Calu3 (cell line): ENCODE data around the gene ARHGAP26. TPM values are rescaled to one million over a fixed set of nuclear protein-coding genes. Genes with fewer than 3 reads are reported as not detected.

Source experiments
- BruUV-seq: library from RNA; stranded (reverse); fragments of 400-500 nt; replicated peaks from 2 replicates; lab custom pipeline; 2021; lab: Mats Ljungman, UMichigan
- CTCF ChIA-PET: fragments of 300-600 bp; sonication (Branson Sonifier 250); formaldehyde crosslinking; loops from one replicate; lab custom pipeline; 2022; ENCODE audit warnings: antibody characterized with exemption; lab: Charles Lee
- DNase-seq: peaks from one replicate; pipeline ENCODE4 v3.0.0; 2022
- H3K27ac Mint-ChIP-seq: one replicate; pipeline ENCODE4 v1.8.0; 2022; ENCODE audit warnings: mixed read lengths; ENCODE audit not compliant: unreplicated experiment
- H3K27me3 Mint-ChIP-seq: one replicate; pipeline ENCODE4 v1.8.0; 2022; ENCODE audit warnings: mixed read lengths; ENCODE audit not compliant: unreplicated experiment
- H3K36me3 Mint-ChIP-seq: one replicate; pipeline ENCODE4 v1.8.0; 2022; ENCODE audit warnings: mild to moderate bottlenecking, moderate library complexity, mixed read lengths; ENCODE audit not compliant: insufficient read depth, unreplicated experiment
- H3K4me1 Mint-ChIP-seq: one replicate; pipeline ENCODE4 v1.8.0; 2022; ENCODE audit warnings: mild to moderate bottlenecking, low read depth, mixed read lengths; ENCODE audit not compliant: unreplicated experiment
- H3K4me3 Mint-ChIP-seq: one replicate; pipeline ENCODE4 v1.8.0; 2022; ENCODE audit warnings: mild to moderate bottlenecking, low read depth, moderate library complexity, mixed read lengths; ENCODE audit not compliant: unreplicated experiment
- H3K9me3 Mint-ChIP-seq: one replicate; pipeline ENCODE4 v1.8.0; 2022; ENCODE audit warnings: low read depth, mixed read lengths; ENCODE audit not compliant: unreplicated experiment
- intact Hi-C: fragments of 100-400 bp; cut with micrococcal nuclease; formaldehyde crosslinking; loops from one replicate; pipeline ENCODE4 v1.10.0; 2022; ENCODE audit not compliant: unreplicated experiment
- total RNA-seq: library from RNA; stranded (reverse); gene quantifications from 2 replicates; pipeline ENCODE4 v1.2.3, GENCODE V29; 2022
- TF ChIP-seq, protein P1 (sequence below): fragments of 200-600 bp; IDR thresholded peaks from one replicate; pipeline ENCODE4 v1.8.0; 2022; ENCODE audit warnings: antibody characterized with exemption; ENCODE audit not compliant: unreplicated experiment

Gene ARHGAP26
- total RNA-seq, 1 experiment from 2014 or later, result 118 TPM

DNA sequence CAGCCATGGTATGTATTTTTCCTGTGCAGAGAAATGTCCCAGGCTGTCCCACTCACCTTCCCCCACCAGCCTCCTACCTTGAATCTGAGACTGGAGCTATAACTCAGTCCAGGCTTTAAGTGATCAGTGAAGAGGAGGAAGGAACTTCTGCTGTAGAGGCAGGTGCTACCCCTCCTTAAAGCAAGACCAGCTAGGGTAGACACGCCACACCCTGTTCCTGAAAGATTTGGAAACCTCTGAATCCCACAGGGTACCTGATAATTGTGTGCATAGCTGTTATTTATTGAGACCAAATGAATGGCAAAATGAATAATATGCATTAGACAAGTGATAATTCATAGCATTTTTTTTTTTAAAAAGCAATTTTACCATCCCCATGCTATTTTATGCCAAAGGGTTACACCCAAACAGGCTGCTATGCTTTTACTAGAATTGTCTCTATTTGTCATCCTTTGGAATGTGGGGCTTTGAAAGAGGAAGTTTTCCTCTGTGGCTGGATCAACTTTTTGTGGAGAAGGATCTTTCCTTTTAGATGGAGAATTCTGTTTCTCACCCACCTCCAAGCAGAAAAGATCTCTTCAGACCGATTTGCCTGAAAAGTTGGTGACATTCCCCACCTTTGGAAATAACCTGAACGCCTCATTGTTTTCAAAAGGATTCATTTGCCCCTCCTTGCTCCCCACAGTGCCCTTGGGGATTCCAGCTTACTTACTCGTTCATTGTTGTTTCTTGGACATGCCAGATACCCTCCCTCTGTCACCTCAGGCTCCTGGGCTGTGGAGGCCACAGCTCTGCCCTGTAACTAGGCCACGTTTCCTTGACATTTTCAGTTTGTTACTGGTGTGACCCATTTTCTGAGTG is 384.6 kb downstream of the ARHGAP26 start:
- H3K9me3 Mint-ChIP-seq, result no peaks in the 10 kb centered on the region
- CTCF ChIA-PET, result interaction anchor here (1.0 kb wide), 1 partner anchor 246 kb away, joined by 3 read pairs; no protein-coding TSS in a partner anchor
- intact Hi-C loops, result no loop called here
- no peak overlapping the region for H3K4me3 Mint-ChIP-seq
- peaks cover 17% of the 10 kb centered on the region for H3K4me1 Mint-ChIP-seq
- no peaks in the 10 kb centered on the region for H3K36me3 Mint-ChIP-seq
- TF ChIP-seq, protein P1, sequence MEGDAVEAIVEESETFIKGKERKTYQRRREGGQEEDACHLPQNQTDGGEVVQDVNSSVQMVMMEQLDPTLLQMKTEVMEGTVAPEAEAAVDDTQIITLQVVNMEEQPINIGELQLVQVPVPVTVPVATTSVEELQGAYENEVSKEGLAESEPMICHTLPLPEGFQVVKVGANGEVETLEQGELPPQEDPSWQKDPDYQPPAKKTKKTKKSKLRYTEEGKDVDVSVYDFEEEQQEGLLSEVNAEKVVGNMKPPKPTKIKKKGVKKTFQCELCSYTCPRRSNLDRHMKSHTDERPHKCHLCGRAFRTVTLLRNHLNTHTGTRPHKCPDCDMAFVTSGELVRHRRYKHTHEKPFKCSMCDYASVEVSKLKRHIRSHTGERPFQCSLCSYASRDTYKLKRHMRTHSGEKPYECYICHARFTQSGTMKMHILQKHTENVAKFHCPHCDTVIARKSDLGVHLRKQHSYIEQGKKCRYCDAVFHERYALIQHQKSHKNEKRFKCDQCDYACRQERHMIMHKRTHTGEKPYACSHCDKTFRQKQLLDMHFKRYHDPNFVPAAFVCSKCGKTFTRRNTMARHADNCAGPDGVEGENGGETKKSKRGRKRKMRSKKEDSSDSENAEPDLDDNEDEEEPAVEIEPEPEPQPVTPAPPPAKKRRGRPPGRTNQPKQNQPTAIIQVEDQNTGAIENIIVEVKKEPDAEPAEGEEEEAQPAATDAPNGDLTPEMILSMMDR, result no peak
- H3K27me3 Mint-ChIP-seq, result no peaks in the 10 kb centered on the region
- DNase-seq, result no peak
- H3K27ac Mint-ChIP-seq, result no peak overlapping the region
- no TSS peak for BruUV-seq

GRCh38 chr5:143155455-143155854 is 385.3 kb downstream of the ARHGAP26 start:
- H3K9me3 Mint-ChIP-seq, result no peaks in the 10 kb centered on the region
- H3K4me1 Mint-ChIP-seq, result peaks cover 17% of the 10 kb centered on the region
- intact Hi-C loops, result no loop called here
- no peak overlapping the region for H3K27ac Mint-ChIP-seq
- no peaks in the 10 kb centered on the region for H3K36me3 Mint-ChIP-seq
- no peak for DNase-seq
- CTCF ChIA-PET, result no interaction called here
- no peaks in the 10 kb centered on the region for H3K27me3 Mint-ChIP-seq
- H3K4me3 Mint-ChIP-seq, result no peak overlapping the region
- TF ChIP-seq, protein P1, result no peak
- BruUV-seq, result no TSS peak

DNA sequence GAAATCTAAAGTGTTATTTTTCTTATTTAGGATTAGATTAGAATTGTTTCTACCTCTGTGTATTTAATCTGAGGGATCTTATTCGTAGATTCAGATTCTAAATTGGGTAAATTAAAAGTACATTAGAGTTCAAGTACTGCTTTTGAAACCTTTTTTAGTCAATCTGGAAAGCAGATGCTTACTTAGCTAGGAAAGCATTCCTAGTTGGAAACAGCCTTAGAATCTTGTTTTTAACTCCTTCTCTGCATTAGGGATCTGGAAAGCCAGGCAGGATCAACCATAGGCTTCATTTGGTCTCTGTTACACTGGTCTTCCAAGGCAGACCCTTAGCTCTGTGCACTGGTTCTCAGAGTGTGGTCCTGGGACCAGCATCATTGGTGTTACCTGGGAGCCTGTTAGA is 385.9 kb downstream of the ARHGAP26 start:
- Mint-ChIP-seq H3K4me1 (peaks cover 17% of the 10 kb centered on the region), H3K4me3 (no peak overlapping the region), H3K36me3 (no peaks in the 10 kb centered on the region), H3K9me3 (no peaks in the 10 kb centered on the region), H3K27me3 (no peaks in the 10 kb centered on the region), H3K27ac (no peak overlapping the region)
- TF ChIP-seq, protein P1, result no peak
- BruUV-seq, result no TSS peak
- no peak for DNase-seq
- CTCF ChIA-PET, result no interaction called here
- intact Hi-C loops, result no loop called here

DNA sequence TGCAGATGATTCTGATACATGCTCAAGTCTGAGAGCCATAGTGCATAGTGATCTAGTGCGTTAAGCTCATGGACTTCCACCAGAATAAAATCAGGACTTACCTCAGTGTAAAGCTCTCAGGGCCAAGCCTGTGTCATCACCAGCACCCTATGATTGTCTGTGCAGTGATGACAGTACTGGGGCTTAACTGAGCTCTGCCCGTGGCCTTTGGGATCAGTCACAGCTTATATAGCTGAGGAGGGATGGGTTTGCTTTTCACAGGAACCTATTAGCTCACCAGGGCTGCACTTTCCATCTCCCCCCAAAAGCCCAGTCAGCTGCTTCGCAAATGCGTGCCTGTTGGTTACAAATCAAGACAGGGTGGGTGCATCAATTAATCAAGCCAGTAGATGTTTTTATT is 386.4 kb downstream of the ARHGAP26 start:
- Mint-ChIP-seq H3K27me3 (no peaks in the 10 kb centered on the region), H3K9me3 (no peaks in the 10 kb centered on the region), H3K4me3 (no peak overlapping the region), H3K36me3 (no peaks in the 10 kb centered on the region), H3K4me1 (peaks cover 17% of the 10 kb centered on the region), H3K27ac (no peak overlapping the region)
- TF ChIP-seq, protein P1, result no peak
- intact Hi-C loops, result no loop called here
- CTCF ChIA-PET, result no interaction called here
- DNase-seq, result no peak
- BruUV-seq, result no TSS peak
